NT2/D1 (cell line): Measurements from ENCODE around the gene NXT2.

Experiments used
- DNase-seq: peaks from one replicate; pipeline ENCODE4 v3.0.0-alpha.2; 2011; ENCODE audit warnings: low read depth, low spot score
- H3K27me3 ChIP-seq: 2 replicates; pipeline ENCODE4 v1.6.0; 2011; ENCODE audit warnings: mild to moderate bottlenecking; ENCODE audit not compliant: insufficient read length, insufficient read depth
- H3K36me3 ChIP-seq: 2 replicates; pipeline ENCODE4 v1.6.1; 2011; ENCODE audit warnings: mild to moderate bottlenecking, low read length, mixed read lengths; ENCODE audit not compliant: insufficient read depth, insufficient read length
- H3K4me1 ChIP-seq: 2 replicates; pipeline ENCODE4 v1.5.1; 2011; ENCODE audit not compliant: insufficient read depth, insufficient read length
- H3K4me3 ChIP-seq: 2 replicates; pipeline ENCODE4 v1.5.1; 2011; ENCODE audit warnings: low read depth; ENCODE audit not compliant: insufficient read length
- H3K9ac ChIP-seq: 2 replicates; pipeline ENCODE4 v1.6.0; 2011; ENCODE audit warnings: low read depth; ENCODE audit not compliant: insufficient read length
- H3K9me3 ChIP-seq: 2 replicates; pipeline ENCODE4 v1.5.1; 2011; ENCODE audit warnings: mild to moderate bottlenecking, low read length; ENCODE audit not compliant: insufficient read depth
- SUZ12 ChIP-seq: IDR thresholded peaks from 2 replicates; pipeline ENCODE4 v1.6.1; 2011; ENCODE audit not compliant: insufficient read length, insufficient read depth; ENCODE audit errors: extremely low read depth
- YY1 ChIP-seq: IDR thresholded peaks from 2 replicates; pipeline ENCODE4 v1.6.1; 2011; ENCODE audit not compliant: insufficient read length, insufficient read depth
- ZNF274 ChIP-seq: IDR thresholded peaks from 2 replicates; pipeline ENCODE4 v1.6.1; 2011; ENCODE audit warnings: mild to moderate bottlenecking, low read depth, low read length

NXT2 gene

DNA sequence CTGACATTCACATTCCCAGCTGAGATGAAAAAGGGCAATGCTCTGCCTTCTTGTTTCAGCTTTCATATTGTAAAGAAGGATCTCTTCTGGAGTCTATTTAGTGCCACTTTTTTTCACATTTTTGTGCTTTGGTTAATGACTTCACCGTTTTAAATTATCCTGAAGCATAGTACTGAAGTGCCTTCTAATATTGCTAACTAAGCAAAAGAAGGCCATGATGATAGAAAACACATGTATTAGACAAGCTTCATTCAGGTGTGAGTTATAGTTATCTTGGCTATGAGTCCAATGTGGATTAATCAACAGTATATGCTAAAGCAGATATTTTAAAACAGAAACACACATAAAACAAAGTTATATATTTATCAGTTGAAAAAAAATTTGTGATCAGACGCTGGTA is 40.4 kb downstream of the NXT2 start:
- no peaks in the 10 kb centered on the region for H3K9me3 ChIP-seq
- H3K4me3 ChIP-seq, result no peak overlapping the region
- TF ChIP-seq YY1 (no peak), ZNF274 (no peak), SUZ12 (no peak)
- no peaks in the 10 kb centered on the region for H3K36me3 ChIP-seq
- H3K4me1 ChIP-seq, result no peaks in the 10 kb centered on the region
- DNase-seq, result no peak
- no peak overlapping the region for H3K9ac ChIP-seq
- no peaks in the 10 kb centered on the region for H3K27me3 ChIP-seq

DNA sequence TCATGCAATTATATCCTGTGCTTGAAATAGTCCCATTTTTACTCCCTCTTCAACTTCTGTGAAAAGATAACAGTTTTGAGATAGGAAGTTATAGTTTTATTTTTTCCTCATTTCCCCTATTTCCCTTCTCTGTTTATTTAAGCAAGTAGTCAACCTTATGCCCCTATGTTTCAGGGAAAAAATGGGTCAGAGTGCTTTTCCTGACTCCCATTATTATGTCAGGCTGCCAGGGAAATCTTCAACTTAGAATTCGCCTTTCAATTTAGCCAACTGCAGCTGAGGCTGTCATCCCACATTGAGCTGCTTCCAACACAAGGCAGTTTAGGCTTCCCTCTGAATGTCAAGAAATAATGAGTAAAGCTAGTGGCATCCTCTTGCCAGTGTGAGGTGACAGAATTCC is 42.3 kb downstream of the NXT2 start:
- no peak for TF ChIP-seq ZNF274
- no peak for TF ChIP-seq YY1
- TF ChIP-seq SUZ12, result no peak
- DNase-seq, result no peak
- Histone ChIP-seq H3K27me3 (no peaks in the 10 kb centered on the region), H3K9me3 (no peaks in the 10 kb centered on the region), H3K36me3 (no peaks in the 10 kb centered on the region), H3K4me3 (no peak overlapping the region), H3K9ac (no peak overlapping the region), H3K4me1 (no peaks in the 10 kb centered on the region)

DNA sequence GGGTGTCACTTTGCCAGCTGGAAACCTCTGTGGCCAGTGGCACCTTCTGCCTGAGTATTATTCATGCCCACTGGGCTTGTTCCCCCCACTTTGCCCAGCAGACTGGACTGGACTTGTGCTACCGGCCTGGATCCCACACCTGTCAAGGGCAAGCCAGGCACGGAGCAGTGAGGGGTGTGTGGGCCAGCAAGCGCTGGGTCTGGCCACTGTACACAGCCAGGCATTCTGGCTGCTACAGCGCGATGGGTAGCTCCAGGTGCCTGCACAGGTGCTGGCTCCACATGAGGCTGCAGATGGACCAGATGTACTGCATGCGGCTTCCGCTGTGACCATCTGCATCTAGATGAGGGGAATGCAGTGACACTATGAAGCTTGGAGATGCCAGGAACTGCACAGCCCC is 48.8 kb downstream of the NXT2 start:
- TF ChIP-seq ZNF274 (no peak), YY1 (no peak), SUZ12 (no peak)
- no peak for DNase-seq
- H3K9ac ChIP-seq, result no peak overlapping the region
- H3K27me3 ChIP-seq, result no peaks in the 10 kb centered on the region
- no peaks in the 10 kb centered on the region for H3K9me3 ChIP-seq
- H3K36me3 ChIP-seq, result no peaks in the 10 kb centered on the region
- no peak overlapping the region for H3K4me3 ChIP-seq
- no peaks in the 10 kb centered on the region for H3K4me1 ChIP-seq

DNA sequence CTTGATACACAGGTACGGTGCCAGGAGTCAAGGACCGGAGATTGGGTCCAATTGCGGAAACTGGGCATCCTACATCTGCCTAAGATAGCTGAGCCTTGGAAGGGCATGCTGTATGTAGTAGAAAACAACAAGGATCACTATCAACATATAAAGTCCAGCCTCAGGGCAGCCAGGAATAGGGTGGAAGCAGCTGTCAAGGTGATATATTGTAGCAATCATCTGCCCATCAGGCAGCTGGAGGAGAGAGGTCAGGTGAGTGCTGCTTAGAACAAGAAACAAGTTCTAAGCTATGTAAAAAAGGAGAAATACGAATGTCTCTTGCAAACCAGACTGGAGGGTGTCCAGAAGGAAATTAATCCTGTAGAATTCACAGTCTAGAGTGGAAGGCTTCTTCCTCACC is 53.5 kb downstream of the NXT2 start:
- no peak for TF ChIP-seq YY1
- no peak for TF ChIP-seq SUZ12
- no peak for TF ChIP-seq ZNF274
- no peaks in the 10 kb centered on the region for H3K4me1 ChIP-seq
- DNase-seq, result no peak
- no peak overlapping the region for H3K4me3 ChIP-seq
- no peaks in the 10 kb centered on the region for H3K36me3 ChIP-seq
- H3K9me3 ChIP-seq, result no peaks in the 10 kb centered on the region
- no peak overlapping the region for H3K9ac ChIP-seq
- H3K27me3 ChIP-seq, result no peaks in the 10 kb centered on the region
